ENCODE measurements around the gene CITED4.

Gene CITED4

GRCh38 chr1:40884055-40884795 is 22.1 kb upstream of the CITED4 start:
- DNase-seq = no peak

- no peak for DNase-seq
These were observed 18.8 kb upstream of the CITED4 start for GRCh38 chr1:40880813-40881549.

- no peak for DNase-seq
These were observed 17.5 kb upstream of the CITED4 start for GRCh38 chr1:40879482-40880175.

- DNase-seq = no peak
These were observed 16.7 kb upstream of the CITED4 start for GRCh38 chr1:40878906-40879305.

- no peak for DNase-seq
These were observed 15.5 kb upstream of the CITED4 start for GRCh38 chr1:40877698-40878097.

- no peak for DNase-seq
These were observed 14.7 kb upstream of the CITED4 start for GRCh38 chr1:40876891-40877290.

- DNase-seq = no peak
These were observed 14.2 kb upstream of the CITED4 start for GRCh38 chr1:40876436-40876761.

- no peak for DNase-seq
These were observed 11.8 kb upstream of the CITED4 start for GRCh38 chr1:40873863-40874472.

- DNase-seq = no peak
These were observed 10.1 kb upstream of the CITED4 start for GRCh38 chr1:40872276-40872675.

GRCh38 chr1:40870135-40870728 is 8.1 kb upstream of the CITED4 start:
- no peak for DNase-seq

GRCh38 chr1:40868051-40868723 is 6.0 kb upstream of the CITED4 start:
- no peak for DNase-seq

- peak; percentile 7 for DNase-seq
These were observed 749 bp downstream of the CITED4 start for GRCh38 chr1:40861224-40862003.

- DNase-seq = no peak
These were observed 1.4 kb downstream of the CITED4 start for GRCh38 chr1:40860706-40861223.

- DNase-seq = no peak
These were observed 3.2 kb downstream of the CITED4 start for GRCh38 chr1:40858856-40859416.

GRCh38 chr1:40857737-40858136 is 4.4 kb downstream of the CITED4 start:
- DNase-seq = no peak

GRCh38 chr1:40856656-40857302 is 5.4 kb downstream of the CITED4 start:
- DNase-seq = no peak

GRCh38 chr1:40856116-40856515 is 6.0 kb downstream of the CITED4 start:
- DNase-seq = no peak

GRCh38 chr1:40855513-40855912 is 6.7 kb downstream of the CITED4 start:
- no peak for DNase-seq

- no peak for DNase-seq
These were observed 8.3 kb downstream of the CITED4 start for GRCh38 chr1:40853885-40854170.

- DNase-seq = no peak
These were observed 8.9 kb downstream of the CITED4 start for GRCh38 chr1:40853113-40853884.
